T-cell (primary cell): Measurements from ENCODE around the gene DEFB124. TPM values are rescaled to one million over a fixed set of nuclear protein-coding genes. Genes with fewer than 3 reads are reported as not detected.
A peak's percentile ranks its signal among the peaks of the same experiment; 100 is the strongest.

Experiments used
- ATAC-seq, 4 experiments: fragments of 200-7000 bp in 3 of 4; fragments of 150-1000 bp in 1 of 4; cut with Tn5 transposase; replicated peaks in 1 of 4; 1 replicate in 3 of 4; 2 replicates in 1 of 4; pipeline ENCODE4 v1.10.0; 2021; ENCODE audit warnings: moderate library complexity in 3 of 4, mild to moderate bottlenecking in 2 of 4, moderate number of reproducible peaks in 1 of 4
- CTCF ChIA-PET, 2 donors: fragments of 300-600 bp; sonication (Branson Sonifier 250); formaldehyde crosslinking; loops; one replicate each; lab custom pipeline; 2022; ENCODE audit warnings: antibody characterized with exemption in 2 of 2; lab: Charles Lee
- POLR2A ChIA-PET, 2 donors: fragments of 300-600 bp; sonication (Branson Sonifier 250); formaldehyde crosslinking; loops; one replicate each; lab custom pipeline; 2022; ENCODE audit warnings: antibody characterized with exemption in 2 of 2; lab: Charles Lee
- DNase-seq, 35 experiments: peaks; one replicate each; pipeline versions ENCODE4 v3.0.0 to v3.0.0-alpha.2; 2013 to 2023
- H3K27ac ChIP-seq: one replicate; pipeline ENCODE4 v1.5.1; 2013; ENCODE audit warnings: low read length
- H3K27me3 ChIP-seq, 2 experiments: replicated peaks in 1 of 2; 1 replicate in 1 of 2; 2 replicates in 1 of 2; pipeline versions ENCODE4 v1.6.1 to v1.7.0; 2013; ENCODE audit warnings: low read length in 1 of 2, mixed read lengths in 1 of 2; ENCODE audit not compliant: control insufficient read depth in 2 of 2, insufficient read depth in 2 of 2; ENCODE audit errors: extremely low read depth in 1 of 2
- H3K36me3 ChIP-seq, 2 donors: 1 replicate in 1 of 2; 2 replicates in 1 of 2; pipeline versions ENCODE4 v1.6.1 to v1.7.0; 2013; ENCODE audit warnings: low read length in 1 of 2; ENCODE audit not compliant: control insufficient read depth in 2 of 2, insufficient read depth in 1 of 2; ENCODE audit errors: extremely low read depth in 1 of 2
- H3K4me1 ChIP-seq, 2 experiments: 1 replicate in 1 of 2; 2 replicates in 1 of 2; pipeline versions ENCODE4 v1.6.1 to v1.7.0; 2013; ENCODE audit warnings: low read length in 2 of 2, mixed read lengths in 1 of 2; ENCODE audit not compliant: insufficient read depth in 2 of 2, control insufficient read depth in 1 of 2; ENCODE audit errors: extremely low read depth in 1 of 2
- H3K4me3 ChIP-seq, 2 donors: 1 replicate in 1 of 2; 2 replicates in 1 of 2; pipeline versions ENCODE4 v1.5.1 to v1.7.0; 2013; ENCODE audit warnings: mild to moderate bottlenecking in 2 of 2, low read length in 1 of 2, moderate library complexity in 1 of 2; ENCODE audit not compliant: control insufficient read depth in 1 of 2; ENCODE audit errors: extremely low read depth in 1 of 2
- H3K9me3 ChIP-seq: 2 replicates; pipeline ENCODE4 v1.7.0; 2013
- H3K27ac Mint-ChIP-seq, 2 donors: one replicate each; pipeline ENCODE4 v1.8.0; 2020 to 2021; ENCODE audit warnings: mild to moderate bottlenecking in 2 of 2, mixed read lengths in 2 of 2
- H3K27me3 Mint-ChIP-seq, 2 donors: one replicate each; pipeline ENCODE4 v1.8.0; 2021 to 2022; ENCODE audit warnings: mixed read lengths in 2 of 2
- H3K36me3 Mint-ChIP-seq: one replicate; pipeline ENCODE4 v1.8.0; 2021; ENCODE audit warnings: mixed read lengths
- H3K4me1 Mint-ChIP-seq, 3 donors: one replicate each; pipeline ENCODE4 v1.8.0; 2020 to 2022; ENCODE audit warnings: mixed read lengths in 3 of 3, mild to moderate bottlenecking in 1 of 3
- H3K4me3 Mint-ChIP-seq, 3 donors: one replicate each; pipeline ENCODE4 v1.8.0; 2020 to 2022; ENCODE audit warnings: mild to moderate bottlenecking in 3 of 3, mixed read lengths in 3 of 3, moderate library complexity in 3 of 3
- H3K9me3 Mint-ChIP-seq, 3 donors: one replicate each; pipeline ENCODE4 v1.8.0; 2020 to 2022; ENCODE audit warnings: mixed read lengths in 3 of 3
- WGBS: methylation state at CpG from one replicate; pipeline ENCODE4 v1.1.5; 2013; ENCODE audit warnings: missing lambda C conversion rate; ENCODE audit not compliant: insufficient coverage; 5-methylcytosine and 5-hydroxymethylcytosine counted together
- total RNA-seq, 35 experiments: library from RNA in 6 of 35; stranded (reverse) in 6 of 35; fragments of 120-200 nt in 1 of 35; gene quantifications; one replicate each; pipeline versions ENCODE4 v1.2.1 to v1.2.4 and lab custom pipeline; 2013 to 2026

Gene DEFB124
- total RNA-seq, 5 donors from 2014 or later (not counting 1 experiment from before 2014, with no cell fraction given), result not detected

- H3K4me1 ChIP-seq, result peaks cover 0 to 6% of the 10 kb centered on the region in 2 experiments
- H3K36me3 ChIP-seq, result no peaks in the 10 kb centered on the region
- Mint-ChIP-seq H3K4me1 (peaks cover 0 to 8% (median 1%) of the 10 kb centered on the region in 3 donors), H3K36me3 (no peaks in the 10 kb centered on the region), H3K27ac (no peak overlapping the region), H3K9me3 (no peaks in the 10 kb centered on the region), H3K27me3 (peaks cover 29 to 36% of the 10 kb centered on the region in 2 donors), H3K4me3 (no peak overlapping the region)
- DNase-seq (peak in 4 of 35 experiments; percentile 4 to 19 (median 8)), ATAC-seq (no peak)
- 50% methylated on average over 36 of the region's 36 CpGs for WGBS
- no peak overlapping the region for H3K4me3 ChIP-seq
- CTCF ChIA-PET, result no interaction called here
- POLR2A ChIA-PET, result interaction anchor here in 1 of 2 donors (0.7 kb wide), 1 partner anchor 9 kb away, joined by 5 read pairs; the partner anchor contains the start of genes DEFB124 and REM1
- H3K27ac ChIP-seq, result no peak overlapping the region
- H3K9me3 ChIP-seq, result no peaks in the 10 kb centered on the region
- peaks cover 2 to 36% of the 10 kb centered on the region in 2 experiments for H3K27me3 ChIP-seq
Observed at GRCh38 chr20:31484001-31484400, 9.1 kb upstream of the DEFB124 start.

- no CpG with 5 or more reads among the region's 6 CpGs for WGBS
- Mint-ChIP-seq H3K4me3 (no peak overlapping the region), H3K4me1 (peaks cover 6 to 12% (median 7%) of the 10 kb centered on the region in 3 donors), H3K9me3 (peaks cover 0 to 4% (median 0%) of the 10 kb centered on the region in 3 donors), H3K36me3 (no peaks in the 10 kb centered on the region), H3K27ac (no peak overlapping the region), H3K27me3 (peaks cover 54 to 62% of the 10 kb centered on the region in 2 donors)
- Histone ChIP-seq H3K9me3 (no peaks in the 10 kb centered on the region), H3K4me3 (no peak overlapping the region), H3K27ac (no peak overlapping the region), H3K36me3 (no peaks in the 10 kb centered on the region), H3K4me1 (peaks cover 0 to 8% of the 10 kb centered on the region in 2 experiments), H3K27me3 (peaks cover 7 to 35% of the 10 kb centered on the region in 2 experiments)
- CTCF ChIA-PET, result no interaction called here
- no peak for DNase-seq
- POLR2A ChIA-PET, result no interaction called here
- no peak for ATAC-seq
Observed at GRCh38 chr20:31476643-31477215, 1.8 kb upstream of the DEFB124 start.

GRCh38 chr20:31476294-31476585, 1.3 kb upstream of the DEFB124 start:
- 55% methylated on average over 5 of the region's 6 CpGs for WGBS
- H3K27me3 ChIP-seq, result peaks cover 7 to 35% of the 10 kb centered on the region in 2 experiments
- Mint-ChIP-seq H3K27ac (no peak overlapping the region), H3K9me3 (peaks cover 0 to 4% (median 0%) of the 10 kb centered on the region in 3 donors), H3K4me3 (no peak overlapping the region), H3K27me3 (peaks cover 49 to 59% of the 10 kb centered on the region in 2 donors), H3K4me1 (peaks cover 6 to 12% (median 7%) of the 10 kb centered on the region in 3 donors), H3K36me3 (no peaks in the 10 kb centered on the region)
- H3K27ac ChIP-seq, result no peak overlapping the region
- peaks cover 0 to 8% of the 10 kb centered on the region in 2 experiments for H3K4me1 ChIP-seq
- ChIA-PET POLR2A (no interaction called here), CTCF (no interaction called here)
- no peak overlapping the region for H3K4me3 ChIP-seq
- H3K36me3 ChIP-seq, result no peaks in the 10 kb centered on the region
- no peaks in the 10 kb centered on the region for H3K9me3 ChIP-seq
- ATAC-seq, result no peak
- DNase-seq, result no peak

- 12% methylated on average over 19 of the region's 29 CpGs for WGBS
- Mint-ChIP-seq H3K9me3 (peaks cover 0 to 4% (median 0%) of the 10 kb centered on the region in 3 donors), H3K27me3 (peaks cover 47 to 58% of the 10 kb centered on the region in 2 donors), H3K4me3 (no peak overlapping the region), H3K27ac (no peak overlapping the region), H3K36me3 (no peaks in the 10 kb centered on the region), H3K4me1 (peaks cover 6 to 12% (median 7%) of the 10 kb centered on the region in 3 donors)
- H3K27me3 ChIP-seq, result peaks cover 7 to 35% of the 10 kb centered on the region in 2 experiments
- POLR2A ChIA-PET, result interaction anchor here in 1 of 2 donors (0.6 kb wide), 1 partner anchor 142 kb away, joined by 3 read pairs; no protein-coding TSS in a partner anchor
- peaks cover 0 to 8% of the 10 kb centered on the region in 2 experiments for H3K4me1 ChIP-seq
- H3K27ac ChIP-seq, result no peak overlapping the region
- CTCF ChIA-PET, result no interaction called here
- no peaks in the 10 kb centered on the region for H3K9me3 ChIP-seq
- H3K36me3 ChIP-seq, result no peaks in the 10 kb centered on the region
- H3K4me3 ChIP-seq, result no peak overlapping the region
- ATAC-seq (no peak), DNase-seq (no peak)
Observed at GRCh38 chr20:31475472-31476293, 756 bp upstream of the DEFB124 start.

- Mint-ChIP-seq H3K27me3 (peaks cover 45 to 54% of the 10 kb centered on the region in 2 donors), H3K4me3 (peak overlapping the region in 1 of 3 donors; percentile 24), H3K4me1 (peaks cover 6 to 12% (median 7%) of the 10 kb centered on the region in 3 donors), H3K9me3 (peaks cover 0 to 4% (median 0%) of the 10 kb centered on the region in 3 donors), H3K36me3 (no peaks in the 10 kb centered on the region), H3K27ac (no peak overlapping the region)
- Histone ChIP-seq H3K36me3 (no peaks in the 10 kb centered on the region), H3K4me1 (peaks cover 0 to 8% of the 10 kb centered on the region in 2 experiments), H3K27me3 (peaks cover 7 to 35% of the 10 kb centered on the region in 2 experiments), H3K27ac (no peak overlapping the region), H3K4me3 (no peak overlapping the region), H3K9me3 (no peaks in the 10 kb centered on the region)
- ChIA-PET POLR2A (no interaction called here), CTCF (no interaction called here)
- WGBS, result 20% methylated on average over 1 of the region's 2 CpGs
- DNase-seq (no peak), ATAC-seq (no peak)
Observed at GRCh38 chr20:31474097-31474436, 860 bp downstream of the DEFB124 start.

GRCh38 chr20:31473331-31474096, 1.4 kb downstream of the DEFB124 start:
- ATAC-seq, result no peak
- H3K27me3 Mint-ChIP-seq, result peaks cover 42 to 52% of the 10 kb centered on the region in 2 donors

More at GRCh38 chr20:31473331-31474096, 1.4 kb downstream of the DEFB124 start:
- Histone ChIP-seq H3K4me3 (no peak overlapping the region), H3K9me3 (no peaks in the 10 kb centered on the region), H3K36me3 (no peaks in the 10 kb centered on the region), H3K27me3 (peaks cover 7 to 35% of the 10 kb centered on the region in 2 experiments), H3K4me1 (peaks cover 0 to 8% of the 10 kb centered on the region in 2 experiments), H3K27ac (no peak overlapping the region)
- H3K27ac Mint-ChIP-seq, result no peak overlapping the region
- H3K36me3 Mint-ChIP-seq, result no peaks in the 10 kb centered on the region
- POLR2A ChIA-PET, result no interaction called here
- H3K4me3 Mint-ChIP-seq, result no peak overlapping the region
- DNase-seq, result no peak
- H3K4me1 Mint-ChIP-seq, result peaks cover 6 to 12% (median 7%) of the 10 kb centered on the region in 3 donors
- H3K9me3 Mint-ChIP-seq, result peaks cover 0 to 4% (median 0%) of the 10 kb centered on the region in 3 donors
- CTCF ChIA-PET, result no interaction called here
- WGBS, result 91% methylated on average over 4 of the region's 5 CpGs
